HCT116 (cell line): ENCODE measurements around the gene CAPN9. TPM values are rescaled to one million over a fixed set of nuclear protein-coding genes. Genes with fewer than 3 reads are reported as not detected.

Source experiments
- ATAC-seq: fragments of 200-7000 bp; cut with Tn5 transposase; 2 replicates; pipeline ENCODE4 v1.9.1; 2020; ENCODE audit warnings: mild to moderate bottlenecking, moderate library complexity
- BruUV-seq: library from RNA; stranded (reverse); fragments of 400-500 nt; replicated peaks from 2 replicates; lab custom pipeline; 2021; lab: Mats Ljungman, UMichigan
- CTCF ChIA-PET: fragments of 300-600 bp; sonication (Branson Sonifier 250); formaldehyde crosslinking; loops from one replicate; lab custom pipeline; 2021; ENCODE audit warnings: antibody characterized with exemption; lab: Charles Lee
- POLR2A ChIA-PET: fragments of 300-600, 350-600 bp; sonication (Branson Sonifier 250); formaldehyde crosslinking; loops from one replicate; lab custom pipeline; 2021; ENCODE audit warnings: antibody characterized with exemption; lab: Charles Lee
- RAD21 ChIA-PET, 2 experiments: fragments of 300-600 bp; sonication (Branson Sonifier 250); formaldehyde crosslinking; loops; one replicate each; lab custom pipeline; 2023; ENCODE audit warnings: low total read pairs in 2 of 2; ENCODE audit not compliant: uncharacterized antibody in 2 of 2, unreplicated experiment in 2 of 2, low non-redundant PET in 1 of 2; lab: Charles Lee
- DNase-seq: peaks from one replicate; pipeline ENCODE4 v3.0.0-alpha.2; 2010; ENCODE audit warnings: low read depth, low spot score
- H2AFZ ChIP-seq: fragments of 200-600 bp; shearing (Covaris generic), sonication (generic); 2 replicates; pipeline ENCODE4 v1.6.1; 2017; ENCODE audit warnings: low read depth, mixed run types, mixed read lengths, antibody characterized with exemption, low read length; ENCODE audit not compliant: poor library complexity, severe bottlenecking
- H3K27ac ChIP-seq: 2 replicates; pipeline ENCODE4 v1.5.1; 2012; ENCODE audit warnings: low read depth, low read length
- H3K27me3 ChIP-seq: fragments of 200-600 bp; sonication (generic); 2 replicates; pipeline ENCODE4 v1.6.1; 2016; ENCODE audit warnings: mixed run types, low read length, mixed read lengths; ENCODE audit not compliant: insufficient read depth
- H3K36me3 ChIP-seq, 2 experiments: fragments of 200-500 bp in 1 of 2; fragments of 200-600 bp in 1 of 2; sonication (Bioruptor generic) in 1 of 2; sonication (generic) in 1 of 2; 2 replicates each; pipeline versions ENCODE4 v1.5.1 to v1.6.1; 2014 to 2016; ENCODE audit warnings: low read length in 2 of 2, inconsistent platforms in 1 of 2, mixed read lengths in 1 of 2, mixed run types in 1 of 2; ENCODE audit not compliant: insufficient read depth in 2 of 2, control insufficient read depth in 1 of 2
- H3K4me1 ChIP-seq, 2 experiments: fragments of 200-600 bp in 1 of 2; sonication (generic) in 1 of 2; 2 replicates each; pipeline versions ENCODE4 v1.5.1 to v1.6.1; 2012 to 2017; ENCODE audit warnings: low read length in 2 of 2, inconsistent platforms in 1 of 2, mild to moderate bottlenecking in 1 of 2, mixed read lengths in 1 of 2, mixed run types in 1 of 2, moderate library complexity in 1 of 2; ENCODE audit not compliant: insufficient read depth in 2 of 2, control insufficient read depth in 1 of 2
- H3K4me2 ChIP-seq: fragments of 200-600 bp; sonication (generic); 2 replicates; pipeline ENCODE4 v1.6.1; 2017; ENCODE audit warnings: mixed run types, low read length, mixed read lengths
- H3K4me3 ChIP-seq, 2 experiments: fragments of 200-600 bp in 1 of 2; sonication (generic) in 1 of 2; replicated peaks in 1 of 2; 2 replicates each; pipeline ENCODE4 v1.5.1; 2011 to 2016; ENCODE audit warnings: low read length in 2 of 2, control low read depth in 1 of 2, low read depth in 1 of 2, mild to moderate bottlenecking in 1 of 2, mixed read lengths in 1 of 2, mixed run types in 1 of 2
- H3K79me2 ChIP-seq: fragments of 200-600 bp; sonication (generic); 2 replicates; pipeline ENCODE4 v1.6.1; 2017; ENCODE audit warnings: mild to moderate bottlenecking, mixed run types, low read length, moderate library complexity, mixed read lengths; ENCODE audit not compliant: insufficient read depth
- H3K9ac ChIP-seq: fragments of 200-600 bp; sonication (generic); 2 replicates; pipeline ENCODE4 v1.6.1; 2016; ENCODE audit warnings: low read length, mixed read lengths
- H3K9me2 ChIP-seq: fragments of 200-600 bp; sonication (generic), shearing (Covaris generic); 2 replicates; pipeline ENCODE4 v1.6.1; 2017; ENCODE audit warnings: mixed run types, mild to moderate bottlenecking, moderate library complexity; ENCODE audit not compliant: insufficient read depth
- H3K9me3 ChIP-seq, 2 experiments: fragments of 200-500 bp in 1 of 2; fragments of 200-600 bp in 1 of 2; sonication (Bioruptor generic) in 1 of 2; sonication (generic) in 1 of 2; 2 replicates each; pipeline ENCODE4 v1.6.1; 2014 to 2017; ENCODE audit warnings: low read length in 2 of 2, mixed read lengths in 2 of 2, inconsistent platforms in 1 of 2, low read depth in 1 of 2, mild to moderate bottlenecking in 1 of 2, mixed run types in 1 of 2, moderate library complexity in 1 of 2; ENCODE audit not compliant: control insufficient read depth in 1 of 2, insufficient read depth in 1 of 2
- H4K20me1 ChIP-seq: fragments of 200-600 bp; sonication (generic), shearing (Covaris generic); 2 replicates; pipeline ENCODE4 v1.6.1; 2017; ENCODE audit warnings: mixed run types, mild to moderate bottlenecking, moderate library complexity; ENCODE audit not compliant: insufficient read depth
- CBX3 ChIP-seq: IDR thresholded peaks from 2 replicates; pipeline ENCODE4 v1.6.1; 2012; ENCODE audit warnings: low read depth
- CEBPB ChIP-seq: IDR thresholded peaks from 2 replicates; pipeline ENCODE4 v1.6.1; 2012; ENCODE audit warnings: low read depth
- EGR1 ChIP-seq: IDR thresholded peaks from 2 replicates; pipeline ENCODE4 v1.6.1; 2012; ENCODE audit warnings: low read depth
- JUND ChIP-seq: IDR thresholded peaks from 2 replicates; pipeline ENCODE4 v1.6.1; 2012
- RAD21 ChIP-seq: IDR thresholded peaks from 2 replicates; pipeline ENCODE4 v1.6.1; 2012; ENCODE audit warnings: low read depth, mild to moderate bottlenecking
- SP1 ChIP-seq: IDR thresholded peaks from 2 replicates; pipeline ENCODE4 v1.6.1; 2012; ENCODE audit warnings: low read depth
- TCF7L2 ChIP-seq: IDR thresholded peaks from 2 replicates; pipeline ENCODE4 v1.7.0; 2011; ENCODE audit warnings: borderline replicate concordance, inconsistent platforms; ENCODE audit not compliant: insufficient read depth, insufficient read length; ENCODE audit errors: extremely low read depth
- intact Hi-C: fragments of 100-400 bp; cut with micrococcal nuclease; formaldehyde crosslinking; loops from 2 replicates; pipeline ENCODE4 v1.10.0; 2022
- total RNA-seq: library from RNA; stranded (reverse); gene quantifications from one replicate; pipeline ENCODE4 v1.2.1, GENCODE V29; 2021; ENCODE audit not compliant: unreplicated experiment
- TF ChIP-seq, protein P1 (sequence below): IDR thresholded peaks from 2 replicates; pipeline ENCODE4 v1.6.1; 2012
- TF ChIP-seq, protein P2 (sequence below), 3 experiments: fragments of 200-600 bp in 1 of 3; sonication (generic) in 1 of 3; IDR thresholded peaks in 2 of 3; conservative IDR thresholded peaks in 1 of 3; 2 replicates each; pipeline ENCODE4 v1.5.1; 2012 to 2017; ENCODE audit warnings: low read depth in 2 of 3, low read length in 2 of 3, antibody characterized with exemption in 1 of 3, borderline replicate concordance in 1 of 3, control low read depth in 1 of 3, mild to moderate bottlenecking in 1 of 3, mixed read lengths in 1 of 3, mixed run types in 1 of 3, moderate library complexity in 1 of 3; ENCODE audit not compliant: insufficient read depth in 1 of 3
- TF ChIP-seq, protein P3 (sequence below): IDR thresholded peaks from 2 replicates; pipeline ENCODE4 v1.6.1; 2011; ENCODE audit warnings: mild to moderate bottlenecking, low read length, moderate library complexity; ENCODE audit not compliant: insufficient replicate concordance; ENCODE audit errors: extremely low read depth

The CAPN9 gene
- total RNA-seq, 1 experiment from 2014 or later: not detected

DNA sequence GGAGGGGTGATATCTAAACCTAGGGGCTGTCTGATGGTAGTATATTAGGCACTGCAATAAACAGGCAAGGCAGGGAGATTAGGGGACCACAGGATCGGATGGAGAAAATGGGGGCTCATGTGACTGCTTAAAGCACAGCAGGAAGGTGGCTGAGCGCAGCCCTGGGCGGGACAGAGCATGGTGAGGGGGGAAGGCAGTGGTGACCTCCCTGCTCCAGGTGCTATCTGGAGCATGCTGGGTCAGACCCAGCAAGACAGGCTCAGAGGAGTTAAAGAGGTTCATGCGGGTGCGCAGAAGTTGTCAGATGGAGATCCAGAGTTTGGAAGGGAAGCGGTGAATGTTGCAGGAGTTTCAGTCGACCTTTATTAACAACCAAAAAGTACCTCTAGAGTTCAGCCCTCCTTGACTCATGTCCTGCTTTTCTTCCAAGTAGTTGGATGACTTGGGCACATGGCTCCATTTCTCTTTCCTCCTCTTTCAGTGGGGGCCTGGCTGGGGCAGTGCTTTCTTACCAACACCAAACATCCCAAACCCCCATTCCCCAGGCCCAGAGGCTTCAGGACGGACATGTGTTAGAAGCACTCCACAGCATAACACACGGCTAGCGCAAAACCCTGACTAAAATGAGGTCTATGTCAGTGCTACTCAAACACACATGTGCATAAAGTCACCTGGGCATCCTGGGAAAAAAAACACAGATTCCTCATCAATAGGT lies 41.5 kb downstream of the CAPN9 start:
- H3K9ac ChIP-seq: no peak overlapping the region
- POLR2A ChIA-PET: no interaction called here
- H3K4me3 ChIP-seq: no peak overlapping the region
- H2AFZ ChIP-seq: no peak overlapping the region
- intact Hi-C loops: no loop called here
- DNase-seq (no peak), ATAC-seq (no peak)
- no peak overlapping the region for H3K4me2 ChIP-seq
- H3K9me2 ChIP-seq: no peaks in the 10 kb centered on the region
- H3K36me3 ChIP-seq: no peaks in the 10 kb centered on the region
- H3K27ac ChIP-seq: no peak overlapping the region
- no peaks in the 10 kb centered on the region for H3K4me1 ChIP-seq
- CTCF ChIA-PET: interaction anchor here (1.5 kb wide), 1 partner anchor 9 kb away, joined by 3 read pairs; no protein-coding TSS in a partner anchor
- no peaks in the 10 kb centered on the region for H3K9me3 ChIP-seq
- no peaks in the 10 kb centered on the region for H3K79me2 ChIP-seq
- BruUV-seq: no TSS peak
- RAD21 ChIA-PET: no interaction called here
- TF ChIP-seq, protein P1, sequence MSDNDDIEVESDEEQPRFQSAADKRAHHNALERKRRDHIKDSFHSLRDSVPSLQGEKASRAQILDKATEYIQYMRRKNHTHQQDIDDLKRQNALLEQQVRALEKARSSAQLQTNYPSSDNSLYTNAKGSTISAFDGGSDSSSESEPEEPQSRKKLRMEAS: no peak
- TF ChIP-seq EGR1 (no peak), TCF7L2 (no peak), SP1 (no peak), RAD21 (no peak), CBX3 (no peak), CEBPB (no peak), JUND (no peak)
- TF ChIP-seq, protein P2, sequence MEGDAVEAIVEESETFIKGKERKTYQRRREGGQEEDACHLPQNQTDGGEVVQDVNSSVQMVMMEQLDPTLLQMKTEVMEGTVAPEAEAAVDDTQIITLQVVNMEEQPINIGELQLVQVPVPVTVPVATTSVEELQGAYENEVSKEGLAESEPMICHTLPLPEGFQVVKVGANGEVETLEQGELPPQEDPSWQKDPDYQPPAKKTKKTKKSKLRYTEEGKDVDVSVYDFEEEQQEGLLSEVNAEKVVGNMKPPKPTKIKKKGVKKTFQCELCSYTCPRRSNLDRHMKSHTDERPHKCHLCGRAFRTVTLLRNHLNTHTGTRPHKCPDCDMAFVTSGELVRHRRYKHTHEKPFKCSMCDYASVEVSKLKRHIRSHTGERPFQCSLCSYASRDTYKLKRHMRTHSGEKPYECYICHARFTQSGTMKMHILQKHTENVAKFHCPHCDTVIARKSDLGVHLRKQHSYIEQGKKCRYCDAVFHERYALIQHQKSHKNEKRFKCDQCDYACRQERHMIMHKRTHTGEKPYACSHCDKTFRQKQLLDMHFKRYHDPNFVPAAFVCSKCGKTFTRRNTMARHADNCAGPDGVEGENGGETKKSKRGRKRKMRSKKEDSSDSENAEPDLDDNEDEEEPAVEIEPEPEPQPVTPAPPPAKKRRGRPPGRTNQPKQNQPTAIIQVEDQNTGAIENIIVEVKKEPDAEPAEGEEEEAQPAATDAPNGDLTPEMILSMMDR (IDR thresholded peaks at IDR 0.05 in 2 of 3, conservative IDR thresholded peaks at IDR 0.05 in 1 of 3; ENCODE audit: borderline replicate concordance in 1 of 3, insufficient read depth in 1 of 3, low read depth in 2 of 3, low read length in 2 of 3): no peak
- TF ChIP-seq, protein P3, sequence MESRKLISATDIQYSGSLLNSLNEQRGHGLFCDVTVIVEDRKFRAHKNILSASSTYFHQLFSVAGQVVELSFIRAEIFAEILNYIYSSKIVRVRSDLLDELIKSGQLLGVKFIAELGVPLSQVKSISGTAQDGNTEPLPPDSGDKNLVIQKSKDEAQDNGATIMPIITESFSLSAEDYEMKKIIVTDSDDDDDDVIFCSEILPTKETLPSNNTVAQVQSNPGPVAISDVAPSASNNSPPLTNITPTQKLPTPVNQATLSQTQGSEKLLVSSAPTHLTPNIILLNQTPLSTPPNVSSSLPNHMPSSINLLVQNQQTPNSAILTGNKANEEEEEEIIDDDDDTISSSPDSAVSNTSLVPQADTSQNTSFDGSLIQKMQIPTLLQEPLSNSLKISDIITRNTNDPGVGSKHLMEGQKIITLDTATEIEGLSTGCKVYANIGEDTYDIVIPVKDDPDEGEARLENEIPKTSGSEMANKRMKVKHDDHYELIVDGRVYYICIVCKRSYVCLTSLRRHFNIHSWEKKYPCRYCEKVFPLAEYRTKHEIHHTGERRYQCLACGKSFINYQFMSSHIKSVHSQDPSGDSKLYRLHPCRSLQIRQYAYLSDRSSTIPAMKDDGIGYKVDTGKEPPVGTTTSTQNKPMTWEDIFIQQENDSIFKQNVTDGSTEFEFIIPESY: no peak
- H4K20me1 ChIP-seq: no peaks in the 10 kb centered on the region
- H3K27me3 ChIP-seq: no peaks in the 10 kb centered on the region
